Hepatocyte (in vitro differentiated cells): Measurements from ENCODE around the gene LMX1B. TPM values are rescaled to one million over a fixed set of nuclear protein-coding genes. Genes with fewer than 3 reads are reported as not detected.
A peak's percentile ranks its signal among the peaks of the same experiment; 100 is the strongest.

Experiments
- DNase-seq: peaks from one replicate; pipeline ENCODE4 v3.0.0-alpha.2; 2016; ENCODE audit warnings: low spot score
- H2AFZ ChIP-seq: fragments of 200-600 bp; sonication (generic); 2 replicates; pipeline ENCODE4 v1.6.0; 2016; ENCODE audit warnings: antibody characterized with exemption, mild to moderate bottlenecking
- H3K27ac ChIP-seq: fragments of 200-600 bp; sonication (generic); 2 replicates; pipeline ENCODE4 v1.5.1; 2016; ENCODE audit warnings: mild to moderate bottlenecking
- H3K27me3 ChIP-seq: fragments of 200-600 bp; sonication (generic); 2 replicates; pipeline ENCODE4 v1.6.1; 2016
- H3K36me3 ChIP-seq: fragments of 200-600 bp; sonication (generic); replicated peaks from 2 replicates; pipeline ENCODE4 v1.5.1; 2016; ENCODE audit warnings: low read depth; ENCODE audit not compliant: insufficient read depth
- H3K4me1 ChIP-seq: fragments of 200-600 bp; sonication (generic); 2 replicates; pipeline ENCODE4 v1.5.1; 2016; ENCODE audit warnings: mild to moderate bottlenecking, moderate library complexity; ENCODE audit not compliant: insufficient read depth
- H3K4me2 ChIP-seq: fragments of 200-600 bp; sonication (generic); 2 replicates; pipeline ENCODE4 v1.6.0; 2016
- H3K4me3 ChIP-seq: fragments of 200-600 bp; sonication (generic); 2 replicates; pipeline ENCODE4 v1.5.1; 2016; ENCODE audit warnings: mild to moderate bottlenecking
- H3K79me2 ChIP-seq: fragments of 200-600 bp; sonication (generic); 2 replicates; pipeline ENCODE4 v1.6.0; 2017; ENCODE audit warnings: mild to moderate bottlenecking
- H3K9me2 ChIP-seq: fragments of 200-600 bp; sonication (generic); replicated peaks from 2 replicates; pipeline ENCODE4 v1.6.0; 2017; ENCODE audit warnings: mild to moderate bottlenecking; ENCODE audit not compliant: insufficient read depth
- H3K9me3 ChIP-seq: fragments of 200-600 bp; sonication (generic); 2 replicates; pipeline ENCODE4 v1.5.1; 2016; ENCODE audit warnings: low read depth, mild to moderate bottlenecking
- H4K20me1 ChIP-seq: fragments of 200-600 bp; sonication (generic); 2 replicates; pipeline ENCODE4 v1.6.0; 2016; ENCODE audit warnings: mild to moderate bottlenecking; ENCODE audit not compliant: insufficient read depth, poor library complexity, severe bottlenecking
- CTCF ChIP-seq: fragments of 200-600 bp; sonication (generic); IDR thresholded peaks from 2 replicates; pipeline ENCODE4 v1.5.1; 2016; ENCODE audit warnings: antibody characterized with exemption, mild to moderate bottlenecking; ENCODE audit not compliant: poor library complexity
- EZH2 ChIP-seq: fragments of 200-600 bp; sonication (generic); IDR thresholded peaks from 2 replicates; pipeline ENCODE4 v1.6.1; 2016; ENCODE audit warnings: antibody characterized with exemption, mild to moderate bottlenecking, borderline replicate concordance
- EZH2phosphoT487 ChIP-seq: fragments of 200-600 bp; sonication (generic); IDR thresholded peaks from one replicate; pipeline ENCODE4 v1.6.1; 2018; ENCODE audit warnings: antibody characterized with exemption, mild to moderate bottlenecking, low read depth, moderate library complexity; ENCODE audit not compliant: unreplicated experiment, severe bottlenecking
- WGBS: methylation state at CpG from one replicate; pipeline ENCODE4 v1.1.6; 2016; ENCODE audit warnings: low lambda C conversion rate; ENCODE audit errors: missing lambda C conversion rate; 5-methylcytosine and 5-hydroxymethylcytosine counted together
- polyA plus RNA-seq: library from polyadenylated mRNA; unstranded; fragments of >200 nt; fragmentation: Nextera tagmentation; extraction: Ambion mirVana; gene quantifications from 2 replicates; pipeline ENCODE4 v1.2.1, GENCODE V29; 2016
- total RNA-seq: library from RNA; depleted of rRNA; stranded (reverse); fragments of >200 nt; gene quantifications from 2 replicates; pipeline ENCODE4 v1.2.3, GENCODE V29; 2014

The LMX1B gene
- total and polyA plus RNA-seq, 2 experiments from 2014 or later = 0.16 TPM; not detected in 1

- Histone ChIP-seq H3K9me3 (no peaks in the 10 kb centered on the region), H2AFZ (peak overlapping the region; percentile 14)
- TF ChIP-seq EZH2 (peak; percentile 74), EZH2phosphoT487 (no peak), CTCF (no peak)
These were observed 4.5 kb downstream of the LMX1B start for GRCh38 chr9:126618190-126618584.

GRCh38 chr9:126618585-126619360 is 5.0 kb downstream of the LMX1B start:
- no peaks in the 10 kb centered on the region for H3K79me2 ChIP-seq
- no peak for DNase-seq
- no peak overlapping the region for H3K27ac ChIP-seq
- H3K27me3 ChIP-seq = peaks cover 94% of the 10 kb centered on the region
- WGBS = 10% methylated on average over 50 of the region's 50 CpGs
- H3K4me3 ChIP-seq = no peak overlapping the region
- no peaks in the 10 kb centered on the region for H3K36me3 ChIP-seq
- H3K4me2 ChIP-seq = peak overlapping the region; percentile 61
- TF ChIP-seq EZH2 = peak; percentile 97
- TF ChIP-seq CTCF = no peak
- peak; percentile 24 for TF ChIP-seq EZH2phosphoT487
- H3K9me3 ChIP-seq = no peaks in the 10 kb centered on the region
- H3K9me2 ChIP-seq = no peaks in the 10 kb centered on the region
- peaks cover 5% of the 10 kb centered on the region for H3K4me1 ChIP-seq
- no peak overlapping the region for H2AFZ ChIP-seq
- H4K20me1 ChIP-seq = no peaks in the 10 kb centered on the region

More at GRCh38 chr9:126618190-126618584, 4.5 kb downstream of the LMX1B start:
- Histone ChIP-seq H3K4me1 (peaks cover 5% of the 10 kb centered on the region), H3K4me3 (no peak overlapping the region), H3K27me3 (peaks cover 91% of the 10 kb centered on the region), H3K27ac (no peak overlapping the region), H4K20me1 (no peaks in the 10 kb centered on the region), H3K79me2 (no peaks in the 10 kb centered on the region), H3K9me2 (no peaks in the 10 kb centered on the region), H3K4me2 (peak overlapping the region; percentile 61), H3K36me3 (no peaks in the 10 kb centered on the region)
- DNase-seq = no peak
- WGBS = 12% methylated on average over 11 of the region's 11 CpGs

GRCh38 chr9:126619361-126620135 is 5.8 kb downstream of the LMX1B start:
- TF ChIP-seq CTCF (no peak), EZH2 (no peak), EZH2phosphoT487 (no peak)
- H3K27ac ChIP-seq = no peak overlapping the region
- WGBS = 37% methylated on average over 10 of the region's 10 CpGs
- no peak overlapping the region for H3K4me2 ChIP-seq
- DNase-seq = no peak
- no peak overlapping the region for H2AFZ ChIP-seq
- peaks cover 99% of the 10 kb centered on the region for H3K27me3 ChIP-seq
- peaks cover 5% of the 10 kb centered on the region for H3K4me1 ChIP-seq
- no peaks in the 10 kb centered on the region for H4K20me1 ChIP-seq
- no peak overlapping the region for H3K4me3 ChIP-seq
- no peaks in the 10 kb centered on the region for H3K9me2 ChIP-seq
- no peaks in the 10 kb centered on the region for H3K36me3 ChIP-seq
- no peaks in the 10 kb centered on the region for H3K79me2 ChIP-seq
- H3K9me3 ChIP-seq = no peaks in the 10 kb centered on the region
